M059J (cell line): ENCODE data around the gene ACTR6. TPM values are rescaled to one million over a fixed set of nuclear protein-coding genes. Genes with fewer than 3 reads are reported as not detected.
"Not testable (repeated sequence)": the region's sequence is repeated elsewhere in the genome, so short reads cannot be mapped to it uniquely, and the experiment has no call there.

Experiments used
- DNase-seq: peaks from one replicate; pipeline ENCODE4 v3.0.0-alpha.2; 2012; ENCODE audit warnings: low read depth
- total RNA-seq: library from RNA; depleted of rRNA; stranded (reverse); fragments of >200 nt; shearing (Covaris generic); gene quantifications from 2 replicates; pipeline ENCODE4 v1.2.3, GENCODE V29; 2014; rRNA removed

ACTR6 gene
- 24.1 and 28.3 TPM in 2 replicates for total RNA-seq

GRCh38 chr12:100200463-100201181 is at the start of gene ACTR6:
Gene ACTR6 (plus strand): TSS chr12:100200815. CDS start chr12:100200852, 37 bp downstream.
- peak; percentile 94 for DNase-seq

- no peak for DNase-seq
Observed at GRCh38 chr12:100151769-100152168, 48.8 kb upstream of the ACTR6 start.

GRCh38 chr12:100153131-100153530 is 47.5 kb upstream of the ACTR6 start:
- no peak for DNase-seq

GRCh38 chr12:100154474-100155247 is 46.0 kb upstream of the ACTR6 start:
- peak; percentile 60 for DNase-seq

GRCh38 chr12:100156731-100157426 is 43.7 kb upstream of the ACTR6 start:
- DNase-seq: no peak

- DNase-seq: no peak
Observed at GRCh38 chr12:100157427-100157821, 43.2 kb upstream of the ACTR6 start.

- DNase-seq: no peak
Observed at GRCh38 chr12:100158535-100158934, 42.1 kb upstream of the ACTR6 start.

GRCh38 chr12:100159391-100160104 is 41.1 kb upstream of the ACTR6 start:
- DNase-seq: no peak

GRCh38 chr12:100163416-100164152 is 37.0 kb upstream of the ACTR6 start:
- peak; percentile 78 for DNase-seq

GRCh38 chr12:100164153-100164704 is 36.4 kb upstream of the ACTR6 start:
- DNase-seq: no peak

- no peak for DNase-seq
Observed at GRCh38 chr12:100165356-100165755, 35.3 kb upstream of the ACTR6 start.

- DNase-seq: no peak
Observed at GRCh38 chr12:100166232-100166631, 34.4 kb upstream of the ACTR6 start.

- DNase-seq: peak; percentile 37
Observed at GRCh38 chr12:100168562-100168961, 32.1 kb upstream of the ACTR6 start.

GRCh38 chr12:100169345-100169744 is 31.3 kb upstream of the ACTR6 start:
- no peak for DNase-seq

GRCh38 chr12:100170313-100170858 is 30.2 kb upstream of the ACTR6 start:
- no peak for DNase-seq

- no peak for DNase-seq
Observed at GRCh38 chr12:100171248-100171647, 29.4 kb upstream of the ACTR6 start.

- no peak for DNase-seq
Observed at GRCh38 chr12:100173111-100173510, 27.5 kb upstream of the ACTR6 start.

GRCh38 chr12:100174495-100174894 is 26.1 kb upstream of the ACTR6 start:
- no peak for DNase-seq

- DNase-seq: not testable (repeated sequence)
Observed at GRCh38 chr12:100176493-100176892, 24.1 kb upstream of the ACTR6 start.

GRCh38 chr12:100179252-100179651 is 21.4 kb upstream of the ACTR6 start:
- no peak for DNase-seq
